Thyroid gland (tissue), 4 donors: ENCODE data around the gene MED6. TPM values are rescaled to one million over a fixed set of nuclear protein-coding genes. Genes with fewer than 3 reads are reported as not detected.
A peak's percentile ranks its signal among the peaks of the same experiment; 100 is the strongest.

ENCODE experiments used
- DNase-seq, 2 donors: peaks; one replicate each; pipeline ENCODE4 v3.0.0-alpha.2; 2019
- H3K27ac ChIP-seq, 3 donors: fragments of 200-600 bp; sonication (generic); 1 replicate in 2 of 3; 2 replicates in 1 of 3; pipeline ENCODE4 v1.5.1; 2016 to 2019; ENCODE audit warnings: mild to moderate bottlenecking in 1 of 3, moderate library complexity in 1 of 3
- H3K27me3 ChIP-seq: fragments of 200-600 bp; sonication (generic); one replicate; pipeline ENCODE4 v1.5.1; 2019
- H3K36me3 ChIP-seq, 2 donors: fragments of 200-600 bp; sonication (generic); one replicate each; pipeline ENCODE4 v1.5.1; 2016 to 2019
- H3K4me1 ChIP-seq, 2 donors: fragments of 200-600 bp; sonication (generic); one replicate each; pipeline ENCODE4 v1.5.1; 2017 to 2019
- H3K4me3 ChIP-seq, 3 donors: fragments of 200-600 bp; sonication (generic); replicated peaks in 1 of 3; 1 replicate in 2 of 3; 2 replicates in 1 of 3; pipeline ENCODE4 v1.5.1; 2016; ENCODE audit warnings: mild to moderate bottlenecking in 1 of 3
- H3K9me3 ChIP-seq: fragments of 200-600 bp; sonication (generic); one replicate; pipeline ENCODE4 v1.5.1; 2017
- POLR2A ChIP-seq, 2 donors: fragments of 450-650 bp; IDR thresholded peaks; one replicate each; pipeline ENCODE4 v1.6.1; 2017; ENCODE audit warnings: antibody characterized with exemption in 2 of 2, mild to moderate bottlenecking in 2 of 2, moderate library complexity in 1 of 2
- WGBS, 2 donors: methylation state at CpG; one replicate each; pipeline ENCODE4 v1.1.5; 2017; 5-methylcytosine and 5-hydroxymethylcytosine counted together
- intact Hi-C: fragments of 100-400 bp; cut with DNase I; formaldehyde crosslinking; loops from one replicate; pipeline ENCODE4 v1.15.1; 2023
- total RNA-seq, 4 donors: library from RNA; depleted of rRNA; stranded (reverse); fragments of >200 nt; gene quantifications; one replicate each; pipeline ENCODE4 v1.2.3, GENCODE V29; 2016
- TF ChIP-seq, protein P1 (sequence below), 6 experiments: fragments of 200-600 bp in 3 of 6; fragments of 450-650 bp in 3 of 6; sonication (generic) in 3 of 6; IDR thresholded peaks; one replicate each; pipeline ENCODE4 v1.5.1; 2016 to 2019; ENCODE audit warnings: antibody characterized with exemption in 6 of 6, mild to moderate bottlenecking in 2 of 6, inconsistent platforms in 1 of 6, moderate library complexity in 1 of 6

MED6 gene
- total RNA-seq, 4 donors from 2014 or later: 35.2 to 74.3 (median 51.0) TPM

DNA sequence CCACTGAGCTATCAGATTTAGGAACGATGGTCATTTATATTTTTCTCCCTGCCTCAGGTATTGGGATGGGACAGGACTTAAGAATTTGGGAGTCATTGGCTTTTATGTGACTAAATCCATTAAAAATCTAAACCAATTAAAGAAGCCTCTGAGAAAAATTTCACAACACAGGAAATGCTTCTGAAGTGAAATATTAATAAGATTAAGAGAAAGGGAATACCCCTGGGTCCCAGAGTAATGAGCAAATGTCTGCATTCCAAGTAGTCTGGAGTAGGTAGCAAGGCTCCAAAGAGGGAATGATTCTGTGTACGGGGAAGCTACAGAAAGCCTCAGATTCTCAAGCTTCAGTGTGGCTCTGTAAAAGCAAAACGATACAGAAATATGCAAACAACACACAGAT lies 707 bp upstream of the MED6 start:
- intact Hi-C loops: no loop called here
- Histone ChIP-seq H3K4me3 (peak overlapping the region in 1 of 3 donors; percentile 65), H3K27me3 (no peaks in the 10 kb centered on the region), H3K4me1 (peaks cover 5 to 21% of the 10 kb centered on the region in 2 donors), H3K36me3 (peaks cover 1 to 3% of the 10 kb centered on the region in 2 donors), H3K9me3 (no peaks in the 10 kb centered on the region), H3K27ac (peak overlapping the region in 1 of 3 donors; percentile 29)
- no peak for DNase-seq
- WGBS, 2 donors: 25 to 28% methylated on average over 3 of the region's 3 CpGs
- TF ChIP-seq, protein P1, sequence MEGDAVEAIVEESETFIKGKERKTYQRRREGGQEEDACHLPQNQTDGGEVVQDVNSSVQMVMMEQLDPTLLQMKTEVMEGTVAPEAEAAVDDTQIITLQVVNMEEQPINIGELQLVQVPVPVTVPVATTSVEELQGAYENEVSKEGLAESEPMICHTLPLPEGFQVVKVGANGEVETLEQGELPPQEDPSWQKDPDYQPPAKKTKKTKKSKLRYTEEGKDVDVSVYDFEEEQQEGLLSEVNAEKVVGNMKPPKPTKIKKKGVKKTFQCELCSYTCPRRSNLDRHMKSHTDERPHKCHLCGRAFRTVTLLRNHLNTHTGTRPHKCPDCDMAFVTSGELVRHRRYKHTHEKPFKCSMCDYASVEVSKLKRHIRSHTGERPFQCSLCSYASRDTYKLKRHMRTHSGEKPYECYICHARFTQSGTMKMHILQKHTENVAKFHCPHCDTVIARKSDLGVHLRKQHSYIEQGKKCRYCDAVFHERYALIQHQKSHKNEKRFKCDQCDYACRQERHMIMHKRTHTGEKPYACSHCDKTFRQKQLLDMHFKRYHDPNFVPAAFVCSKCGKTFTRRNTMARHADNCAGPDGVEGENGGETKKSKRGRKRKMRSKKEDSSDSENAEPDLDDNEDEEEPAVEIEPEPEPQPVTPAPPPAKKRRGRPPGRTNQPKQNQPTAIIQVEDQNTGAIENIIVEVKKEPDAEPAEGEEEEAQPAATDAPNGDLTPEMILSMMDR (IDR thresholded peaks at IDR 0.05): no peak
- TF ChIP-seq POLR2A (IDR thresholded peaks at IDR 0.05): no peak

DNA sequence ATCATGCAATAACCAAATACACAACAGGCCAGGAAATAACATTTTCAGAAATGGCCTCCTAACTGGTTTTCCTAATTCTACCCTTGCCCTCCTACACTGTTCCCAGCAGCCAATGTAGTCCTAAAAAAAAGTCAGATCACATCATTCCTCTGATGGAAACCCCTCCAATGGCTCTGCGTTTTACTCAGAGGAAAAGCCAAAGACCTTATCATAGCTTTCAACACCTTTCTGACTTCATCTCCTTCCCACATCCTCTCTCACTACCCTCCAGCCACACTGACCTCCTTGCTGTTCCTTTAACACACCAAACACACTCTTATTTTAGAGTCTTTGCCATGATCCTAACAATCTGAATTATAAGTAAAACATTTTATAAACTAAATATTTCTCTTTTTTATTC lies 1.1 kb downstream of the MED6 start:
- Histone ChIP-seq H3K9me3 (no peaks in the 10 kb centered on the region), H3K4me1 (peaks cover 5 to 21% of the 10 kb centered on the region in 2 donors), H3K27ac (no peak overlapping the region), H3K27me3 (no peaks in the 10 kb centered on the region), H3K36me3 (peaks cover 17 to 20% of the 10 kb centered on the region in 2 donors), H3K4me3 (peak overlapping the region in 1 of 3 donors; percentile 65)
- WGBS, 2 donors: 42 to 57% methylated on average over 1 of the region's 1 CpG
- TF ChIP-seq, protein P1 (IDR thresholded peaks at IDR 0.05): no peak
- TF ChIP-seq POLR2A (IDR thresholded peaks at IDR 0.05): no peak
- intact Hi-C loops: no loop called here
- DNase-seq: no peak

DNA sequence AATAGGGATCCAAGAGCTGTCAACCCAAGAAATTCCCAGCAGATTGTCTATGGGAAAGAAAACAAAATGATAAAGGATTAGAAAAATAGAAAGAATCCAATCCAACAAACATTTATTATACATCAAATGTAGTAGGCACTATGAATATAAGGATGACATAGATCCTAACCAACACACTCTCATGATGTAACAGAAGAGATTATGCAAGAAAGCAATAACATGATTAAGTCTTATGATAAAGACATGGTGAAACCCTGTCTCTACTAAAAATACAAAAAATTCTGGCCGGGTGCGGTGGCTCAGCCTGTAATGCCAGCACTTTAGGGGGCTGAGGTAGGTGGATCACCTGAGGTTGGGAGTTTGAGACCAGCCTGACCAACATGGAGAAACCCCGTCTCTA lies 2.7 kb downstream of the MED6 start:
- no peaks in the 10 kb centered on the region for H3K9me3 ChIP-seq
- H3K4me1 ChIP-seq: peaks cover 5 to 21% of the 10 kb centered on the region in 2 donors
- WGBS, 2 donors: 93% methylated on average over 3 of the region's 3 CpGs
- TF ChIP-seq POLR2A (IDR thresholded peaks at IDR 0.05): no peak
- TF ChIP-seq, protein P1 (IDR thresholded peaks at IDR 0.05): no peak
- H3K27me3 ChIP-seq: no peaks in the 10 kb centered on the region
- H3K4me3 ChIP-seq: no peak overlapping the region
- no peak overlapping the region for H3K27ac ChIP-seq
- H3K36me3 ChIP-seq: peaks cover 26 to 33% of the 10 kb centered on the region in 2 donors
- intact Hi-C loops: no loop called here
- DNase-seq: no peak

DNA sequence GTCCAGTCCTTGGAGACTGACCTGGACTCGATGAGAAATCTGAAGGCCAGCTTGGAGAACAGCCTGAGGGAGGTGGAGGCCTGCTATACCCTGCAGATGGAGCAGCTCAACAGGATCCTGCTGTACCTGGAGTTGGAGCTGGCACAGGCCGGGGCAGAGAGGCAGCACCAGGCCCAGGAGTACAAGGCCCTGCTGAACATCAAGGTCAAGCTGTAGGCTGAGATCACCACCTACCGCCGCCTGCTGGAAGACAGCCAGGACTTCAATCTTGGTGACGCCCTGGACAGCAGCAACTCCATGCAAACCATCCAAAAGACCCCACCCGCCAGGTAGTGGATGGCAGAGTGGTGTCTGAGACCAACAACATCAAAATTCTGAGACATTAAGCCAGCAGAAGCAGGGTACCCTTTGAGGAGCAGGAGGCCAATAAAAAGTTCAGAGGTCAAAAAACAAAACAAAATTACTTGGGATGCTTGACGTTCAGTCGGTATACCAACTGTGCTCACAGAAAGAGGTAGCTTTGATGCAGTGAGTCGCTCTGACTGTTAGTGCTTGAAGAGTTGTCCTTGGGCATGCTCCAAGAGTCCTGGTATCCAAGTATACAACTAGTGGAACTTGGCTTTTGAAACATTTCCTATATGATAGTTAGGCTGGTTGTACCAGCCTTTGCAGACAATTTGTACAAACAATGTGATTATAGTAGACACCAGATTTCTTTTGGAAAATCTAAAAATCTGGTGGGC lies 4.8 kb downstream of the MED6 start:
- peaks cover 29 to 52% of the 10 kb centered on the region in 2 donors for H3K36me3 ChIP-seq
- H3K27me3 ChIP-seq: no peaks in the 10 kb centered on the region
- no peak overlapping the region for H3K4me3 ChIP-seq
- 81 to 90% methylated on average over 9 of the region's 9 CpGs for WGBS, 2 donors
- H3K27ac ChIP-seq: no peak overlapping the region
- no peaks in the 10 kb centered on the region for H3K9me3 ChIP-seq
- no peak for TF ChIP-seq POLR2A (IDR thresholded peaks at IDR 0.05)
- TF ChIP-seq, protein P1 (IDR thresholded peaks at IDR 0.05): no peak
- H3K4me1 ChIP-seq: peaks cover 5 to 16% of the 10 kb centered on the region in 2 donors
- intact Hi-C loops: no loop called here
- DNase-seq: no peak

DNA sequence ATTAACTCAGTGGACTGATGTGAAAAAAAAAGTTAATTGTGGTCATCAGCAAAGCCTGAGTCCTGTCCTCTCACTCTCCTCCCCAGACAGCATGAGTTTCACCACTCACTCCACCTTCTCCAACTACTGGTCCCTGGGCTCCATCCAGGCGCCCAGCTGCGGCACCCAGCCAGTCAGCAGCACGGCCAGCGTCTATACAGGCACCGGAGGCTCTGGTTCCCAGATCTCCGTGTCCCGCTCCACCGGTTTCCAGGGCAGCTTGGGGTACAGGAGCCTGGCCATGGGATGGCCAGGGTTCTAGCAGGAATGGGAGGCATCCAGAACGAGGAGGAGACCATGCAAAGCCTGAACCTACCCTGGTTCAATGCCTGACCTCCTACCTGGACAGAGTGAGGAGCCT lies 6.0 kb downstream of the MED6 start:
- WGBS, 2 donors: 97 to 98% methylated on average over 9 of the region's 9 CpGs
- peaks cover 5 to 10% of the 10 kb centered on the region in 2 donors for H3K4me1 ChIP-seq
- intact Hi-C loops: no loop called here
- H3K9me3 ChIP-seq: no peaks in the 10 kb centered on the region
- H3K36me3 ChIP-seq: peaks cover 32 to 60% of the 10 kb centered on the region in 2 donors
- no peak overlapping the region for H3K4me3 ChIP-seq
- DNase-seq: no peak
- H3K27ac ChIP-seq: no peak overlapping the region
- no peak for TF ChIP-seq POLR2A (IDR thresholded peaks at IDR 0.05)
- TF ChIP-seq, protein P1 (IDR thresholded peaks at IDR 0.05): no peak
- H3K27me3 ChIP-seq: no peaks in the 10 kb centered on the region
